Large intestine (tissue), 3 donors: Measurements from ENCODE around the gene CFAP161. TPM values are rescaled to one million over a fixed set of nuclear protein-coding genes. Genes with fewer than 3 reads are reported as not detected.

ENCODE experiments used
- DNase-seq, 2 donors: peaks; one replicate each; pipeline versions ENCODE4 v3.0.0 to v3.0.0-alpha.2; 2013
- H3K27ac ChIP-seq: one replicate; pipeline ENCODE4 v1.5.1; 2013; ENCODE audit warnings: low read length
- H3K27me3 ChIP-seq: 2 replicates; pipeline ENCODE4 v1.6.1; 2013; ENCODE audit warnings: low read length; ENCODE audit not compliant: control insufficient read depth, insufficient read depth
- H3K36me3 ChIP-seq: 2 replicates; pipeline ENCODE4 v1.6.1; 2013; ENCODE audit warnings: low read length; ENCODE audit not compliant: control insufficient read depth, insufficient read depth
- H3K4me1 ChIP-seq: one replicate; pipeline ENCODE4 v1.6.1; 2013; ENCODE audit warnings: low read length; ENCODE audit not compliant: control insufficient read depth, insufficient read depth
- H3K4me3 ChIP-seq: one replicate; pipeline ENCODE4 v1.5.1; 2013; ENCODE audit warnings: low read length
- H3K9me3 ChIP-seq: one replicate; pipeline ENCODE4 v1.6.1; 2013; ENCODE audit warnings: mild to moderate bottlenecking, low read depth, low read length, moderate library complexity; ENCODE audit not compliant: control insufficient read depth
- WGBS: methylation state at CpG from one replicate; pipeline ENCODE4 v1.1.5; 2013; ENCODE audit warnings: low lambda C conversion rate; ENCODE audit not compliant: insufficient coverage; 5-methylcytosine and 5-hydroxymethylcytosine counted together
- polyA plus RNA-seq: library from polyadenylated mRNA; unstranded; fragments of 120-200 nt; gene quantifications from one replicate; pipeline ENCODE4 v1.2.1, GENCODE V29; 2013

CFAP161 gene
- polyA plus RNA-seq, 1 donor, result 0.25 TPM

GRCh38 chr15:81196576-81197254, 62.6 kb downstream of the CFAP161 start, which contains the start of gene IL16:
Gene IL16, plus strand, starts transcription at chr15:81196879. Its CDS starts 28,521 bp downstream, at chr15:81225400.
- no peaks in the 10 kb centered on the region for H3K36me3 ChIP-seq
- H3K4me3 ChIP-seq, result no peak within 1 kb of the TSS
- no peak within 1 kb of the TSS for H3K27ac ChIP-seq
- H3K9me3 ChIP-seq, result no peaks in the 10 kb centered on the region
- H3K27me3 ChIP-seq, result peaks cover 3% of the 10 kb centered on the region
- no CpG with 5 or more reads among the region's 16 CpGs for WGBS
- no peaks in the 10 kb centered on the region for H3K4me1 ChIP-seq
- DNase-seq, result no peak

GRCh38 chr15:81197255-81197630, 63.2 kb downstream of the CFAP161 start:
- DNase-seq, result no peak
- H3K36me3 ChIP-seq, result no peaks in the 10 kb centered on the region
- H3K27me3 ChIP-seq, result peaks cover 3% of the 10 kb centered on the region
- H3K4me1 ChIP-seq, result no peaks in the 10 kb centered on the region
- no CpG with 5 or more reads among the region's 7 CpGs for WGBS
- H3K4me3 ChIP-seq, result no peak overlapping the region
- H3K27ac ChIP-seq, result no peak overlapping the region
- no peaks in the 10 kb centered on the region for H3K9me3 ChIP-seq

DNA sequence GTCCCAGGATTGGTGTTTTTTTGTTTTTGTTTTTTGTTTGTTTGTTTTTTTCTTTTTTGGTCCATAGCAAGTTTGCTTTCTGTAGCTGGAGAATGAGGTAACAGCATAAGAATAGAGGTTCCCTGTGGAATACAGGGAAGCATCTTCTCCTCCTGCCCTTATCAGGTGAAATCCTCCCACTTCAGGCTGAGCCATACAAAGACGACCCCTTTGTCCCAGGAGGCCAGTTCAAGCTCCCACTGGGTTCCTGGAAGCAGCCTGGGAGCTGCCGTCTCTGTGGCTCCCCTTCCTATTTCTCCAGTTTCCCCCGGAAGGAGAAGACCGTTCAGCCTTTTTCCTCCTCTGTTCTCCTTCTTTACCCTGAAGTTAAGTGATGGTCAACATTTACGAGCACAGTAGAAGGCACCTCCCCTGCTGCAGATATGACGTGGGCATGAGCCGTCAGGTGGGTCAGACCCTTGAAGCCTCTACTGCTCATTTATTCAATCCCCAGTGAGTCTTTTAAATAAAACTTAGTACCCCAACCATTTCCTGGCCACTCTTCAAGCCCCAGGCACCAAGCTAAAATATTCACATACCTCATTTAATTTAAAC, 63.7 kb downstream of the CFAP161 start:
- Histone ChIP-seq H3K9me3 (no peaks in the 10 kb centered on the region), H3K36me3 (no peaks in the 10 kb centered on the region), H3K27me3 (peaks cover 3% of the 10 kb centered on the region), H3K4me1 (no peaks in the 10 kb centered on the region), H3K4me3 (no peak overlapping the region), H3K27ac (no peak overlapping the region)
- no CpG with 5 or more reads among the region's 7 CpGs for WGBS
- no peak for DNase-seq

Other genes starting within 250 kb of the CFAP161 start
- 29.6 TPM for gene MESD, start 144.5 kb upstream of the CFAP161 start, polyA plus RNA-seq
- 6.9 TPM for gene TLNRD1, start 133.3 kb upstream of the CFAP161 start, polyA plus RNA-seq
- gene IL16, start 62.6 kb downstream of the CFAP161 start, polyA plus RNA-seq, result 8.1 TPM
- gene STARD5, start 189.9 kb downstream of the CFAP161 start, polyA plus RNA-seq, result 31.2 TPM
- gene TMC3, start 239.9 kb downstream of the CFAP161 start, polyA plus RNA-seq, result 6.2 TPM